ENCODE measurements around the gene SART1. TPM values are rescaled to one million over a fixed set of nuclear protein-coding genes. Genes with fewer than 3 reads are reported as not detected.
A peak's percentile ranks its signal among the peaks of the same experiment; 100 is the strongest.

The SART1 gene
- polyA plus RNA-seq, 3 donors from 2014 or later, result 7.5 to 53.0 (median 16.1) TPM

DNA sequence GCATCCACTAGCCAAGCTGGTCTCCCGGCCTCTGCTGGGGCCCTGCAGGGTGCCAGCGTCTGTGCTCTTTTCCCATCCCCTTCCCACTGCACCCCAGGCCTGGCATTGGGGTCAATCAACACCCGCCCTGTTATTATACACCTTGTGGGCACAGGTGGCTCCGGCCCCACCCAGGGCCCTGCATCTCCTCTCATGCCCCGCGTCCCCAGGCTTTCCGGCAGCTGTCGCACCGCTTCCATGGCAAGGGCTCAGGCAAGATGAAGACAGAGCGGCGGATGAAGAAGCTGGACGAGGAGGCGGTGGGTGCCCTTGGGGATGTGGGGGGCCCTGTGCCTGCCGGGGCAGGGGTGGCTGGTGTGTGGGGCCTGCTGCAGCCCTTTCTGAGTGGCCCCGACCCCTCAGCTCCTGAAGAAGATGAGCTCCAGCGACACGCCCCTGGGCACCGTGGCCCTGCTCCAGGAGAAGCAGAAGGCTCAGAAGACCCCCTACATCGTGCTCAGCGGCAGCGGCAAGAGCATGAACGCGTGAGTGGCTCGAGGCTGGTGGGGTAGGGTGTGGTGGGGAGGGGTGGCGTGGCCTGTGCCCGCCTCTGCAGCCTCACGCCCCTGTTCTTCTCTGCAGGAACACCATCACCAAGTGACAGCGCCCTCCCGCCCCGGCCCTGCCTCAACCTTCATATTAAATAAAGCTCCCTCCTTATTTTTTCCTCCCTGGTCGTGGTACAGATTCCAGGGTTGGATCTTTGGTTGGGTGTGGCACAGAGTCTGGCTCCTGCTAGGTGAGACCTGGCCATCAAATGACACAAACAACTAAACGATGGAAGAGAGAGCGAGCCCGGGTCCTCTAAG lies 17.1 kb downstream of the SART1 start:
- Mint-ChIP-seq H3K4me1 (peaks cover 18 to 24% of the 10 kb centered on the region in 2 donors), H3K27ac (no peak overlapping the region), H3K9me3 (no peaks in the 10 kb centered on the region), H3K27me3 (ENCODE audit: low read depth in 3 of 3) (peaks cover 2 to 7% (median 5%) of the 10 kb centered on the region in 3 donors), H3K4me3 (no peak overlapping the region), H3K36me3 (peaks cover 5 to 15% (median 9%) of the 10 kb centered on the region in 3 donors)
- DNase-seq, result no peak

DNA sequence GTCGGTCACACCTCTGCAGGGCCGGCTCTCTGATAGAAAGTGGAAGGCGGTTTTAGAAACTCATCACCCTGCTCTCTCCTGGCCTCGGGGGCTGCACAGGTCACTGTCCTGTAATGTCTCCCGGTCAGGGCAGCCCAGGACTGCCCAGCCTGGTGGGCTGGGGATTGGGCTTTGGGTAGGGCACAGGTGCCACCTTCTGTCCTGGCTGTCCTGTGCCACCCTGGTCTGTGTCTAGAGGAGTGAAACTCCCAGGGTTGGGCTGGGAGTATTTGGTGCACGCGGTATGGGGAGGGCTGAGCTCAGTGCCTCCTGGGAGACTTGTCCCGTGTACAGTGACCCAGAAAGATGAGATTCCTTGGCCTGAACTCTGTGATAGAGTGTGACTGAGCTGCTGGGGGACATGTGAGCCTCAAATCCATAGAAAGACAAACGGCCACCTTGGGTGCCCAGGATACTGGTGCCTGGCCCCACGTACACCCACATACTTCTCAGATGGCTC lies 17.8 kb downstream of the SART1 start:
- Mint-ChIP-seq H3K4me3 (no peak overlapping the region), H3K4me1 (peaks cover 17 to 23% of the 10 kb centered on the region in 2 donors), H3K36me3 (peaks cover 5 to 13% (median 6%) of the 10 kb centered on the region in 3 donors), H3K27ac (peak overlapping the region in 2 of 6 donors; percentile 20 to 39), H3K27me3 (ENCODE audit: low read depth in 3 of 3) (peaks cover 2 to 7% (median 5%) of the 10 kb centered on the region in 3 donors), H3K9me3 (no peaks in the 10 kb centered on the region)
- DNase-seq, result no peak

DNA sequence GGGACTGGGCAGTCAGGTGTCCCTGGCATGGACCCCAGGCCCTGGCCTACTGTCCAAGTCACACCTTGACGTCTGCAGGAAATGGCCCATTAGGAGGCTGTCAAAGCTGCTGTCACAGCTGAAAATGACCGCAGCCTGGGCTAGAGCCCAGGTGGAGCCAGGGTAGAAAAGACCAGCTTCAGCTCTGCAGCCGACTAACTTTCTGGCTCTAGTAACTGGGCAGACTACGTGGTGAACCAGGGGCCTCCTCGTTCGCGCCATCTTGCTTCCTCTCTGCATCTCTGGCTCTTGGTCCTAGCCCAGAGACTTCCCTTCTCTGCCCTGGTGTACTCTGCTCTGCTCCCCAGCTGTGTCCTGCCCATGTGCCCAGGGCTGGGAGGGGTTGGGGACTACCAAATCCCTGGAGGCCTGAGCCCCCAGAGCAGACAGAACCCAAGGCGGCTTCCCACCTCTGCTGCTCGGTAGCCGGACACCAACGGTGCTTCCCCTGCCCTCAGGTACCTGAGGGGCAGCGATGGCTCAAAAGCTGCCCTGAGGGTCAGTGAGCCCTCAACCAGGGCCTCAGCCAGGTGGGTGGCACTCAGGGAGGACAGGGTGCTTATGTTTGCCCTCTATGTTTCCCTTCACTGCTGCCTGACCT lies 19.7 kb downstream of the SART1 start:
- no peak for DNase-seq
- peaks cover 0 to 6% (median 5%) of the 10 kb centered on the region in 3 donors for H3K27me3 Mint-ChIP-seq (ENCODE audit: low read depth in 3 of 3)
- H3K4me1 Mint-ChIP-seq, result peaks cover 8 to 11% of the 10 kb centered on the region in 2 donors
- H3K9me3 Mint-ChIP-seq, result no peaks in the 10 kb centered on the region
- peaks cover 0 to 6% (median 0%) of the 10 kb centered on the region in 3 donors for H3K36me3 Mint-ChIP-seq
- H3K27ac Mint-ChIP-seq, result no peak overlapping the region
- H3K4me3 Mint-ChIP-seq, result no peak overlapping the region

DNA sequence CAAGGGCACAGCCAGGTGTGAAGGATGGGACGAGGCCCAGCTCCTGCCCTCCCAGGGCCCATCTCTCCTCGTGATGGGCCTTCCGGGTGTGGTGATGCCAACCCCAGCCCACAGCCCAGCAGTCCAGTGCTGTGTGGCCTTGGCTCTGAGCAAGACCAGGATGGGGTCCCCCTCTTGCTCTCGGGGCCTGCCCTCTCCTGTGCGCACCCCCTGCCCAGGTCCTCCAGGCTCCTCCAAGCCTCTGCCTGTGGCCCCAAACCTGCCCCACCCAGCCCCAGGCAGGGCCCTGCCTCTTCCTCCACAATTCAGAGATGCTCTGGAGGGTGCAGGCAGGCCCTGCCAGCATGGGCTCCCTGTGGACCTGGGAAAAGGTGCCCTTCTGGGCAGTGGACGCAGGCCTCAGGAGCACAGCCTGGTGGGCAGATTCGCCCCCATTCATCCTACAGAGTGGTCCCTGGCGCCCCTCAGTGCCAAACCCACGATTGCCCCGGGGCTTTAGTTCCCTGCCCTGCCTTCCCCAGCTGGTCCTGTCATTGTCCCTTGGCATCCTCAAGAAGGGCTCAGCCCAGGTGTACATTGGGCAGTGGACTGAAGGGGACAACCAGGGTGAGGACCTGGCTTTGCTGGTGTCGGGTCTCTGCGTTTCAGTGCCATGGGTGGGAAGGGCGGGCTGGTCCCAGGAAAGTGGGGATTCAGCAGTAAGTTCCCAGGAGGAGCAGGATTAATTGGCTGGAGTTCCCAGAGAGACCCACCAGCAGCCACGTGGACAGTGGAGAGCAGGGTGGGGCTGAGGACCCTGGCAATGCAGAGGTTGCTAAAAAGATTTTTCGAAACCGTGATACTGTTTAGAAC lies 20.7 kb downstream of the SART1 start:
- Mint-ChIP-seq H3K9me3 (no peaks in the 10 kb centered on the region), H3K36me3 (peaks cover 0 to 6% (median 0%) of the 10 kb centered on the region in 3 donors), H3K27ac (no peak overlapping the region), H3K4me1 (peaks cover 0 to 2% of the 10 kb centered on the region in 2 donors), H3K27me3 (ENCODE audit: low read depth in 3 of 3) (peaks cover 0 to 6% (median 4%) of the 10 kb centered on the region in 3 donors), H3K4me3 (no peak overlapping the region)
- no peak for DNase-seq

DNA sequence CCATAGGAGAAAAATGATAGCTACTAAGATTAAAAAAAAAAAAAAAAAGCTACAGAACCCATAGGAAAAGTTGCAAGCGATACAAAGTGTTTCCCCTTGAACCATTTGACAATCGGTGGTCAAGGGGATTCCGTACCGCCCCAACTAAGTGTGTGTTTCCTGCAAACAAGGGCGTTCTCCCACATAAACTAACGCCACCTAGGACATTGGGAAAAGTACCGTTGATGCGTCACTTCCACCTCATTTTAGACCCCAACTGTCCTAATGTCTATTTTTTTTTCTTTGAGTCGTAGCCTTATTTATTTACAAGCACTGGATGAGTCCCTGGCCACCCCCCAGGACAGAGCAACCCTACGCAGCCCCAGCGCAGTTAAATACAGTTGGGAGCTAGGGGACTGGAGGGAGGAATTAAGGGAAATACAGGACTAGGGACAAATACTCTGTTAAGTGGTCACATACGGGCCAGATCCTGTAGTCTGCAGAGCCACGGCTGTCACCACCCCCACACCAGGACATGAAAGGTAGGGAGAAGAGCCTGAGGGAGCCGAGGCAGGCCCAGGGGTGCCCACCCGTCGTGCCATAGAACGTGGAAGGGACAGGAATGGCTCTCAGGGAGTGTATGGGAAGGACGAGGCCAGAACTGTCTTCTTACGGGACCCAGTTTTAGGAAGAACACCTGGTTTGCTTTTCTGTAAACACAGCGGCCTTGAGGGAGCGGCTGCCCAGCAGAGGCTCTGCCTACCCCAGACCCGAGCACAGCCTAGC lies 21.5 kb downstream of the SART1 start:
- H3K4me1 Mint-ChIP-seq, result no peaks in the 10 kb centered on the region

DNA sequence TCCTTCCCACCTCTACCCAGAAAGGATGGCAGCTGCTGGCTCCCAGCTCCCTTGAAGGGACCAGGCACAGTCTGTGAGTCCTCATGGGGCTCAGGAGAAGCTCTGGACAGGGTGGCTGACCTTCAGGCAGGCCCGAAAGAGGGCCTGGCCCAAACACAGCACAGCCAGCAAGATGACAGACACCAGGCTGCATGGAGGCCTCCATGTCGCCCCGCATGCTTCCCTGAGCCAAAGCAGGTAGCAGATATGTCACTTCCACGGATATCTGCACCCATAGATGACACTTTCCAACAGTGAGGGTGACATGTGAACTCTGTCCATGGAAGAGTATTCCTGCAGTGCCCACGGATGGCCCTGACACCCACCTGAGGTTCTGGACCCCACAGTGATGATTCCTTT lies 22.1 kb downstream of the SART1 start:
- Mint-ChIP-seq H3K27me3 (ENCODE audit: low read depth in 3 of 3) (peaks cover 0 to 6% (median 2%) of the 10 kb centered on the region in 3 donors), H3K27ac (no peak overlapping the region), H3K4me1 (no peaks in the 10 kb centered on the region), H3K9me3 (no peaks in the 10 kb centered on the region), H3K36me3 (peaks cover 0 to 6% (median 0%) of the 10 kb centered on the region in 3 donors), H3K4me3 (no peak overlapping the region)
- DNase-seq, result no peak

More for the DNA sequence above, 21.5 kb downstream of the SART1 start:
- H3K4me3 Mint-ChIP-seq, result no peak overlapping the region
- no peak for DNase-seq
- peaks cover 0 to 6% (median 0%) of the 10 kb centered on the region in 3 donors for H3K36me3 Mint-ChIP-seq
- no peak overlapping the region for H3K27ac Mint-ChIP-seq
- no peaks in the 10 kb centered on the region for H3K9me3 Mint-ChIP-seq
- peaks cover 0 to 6% (median 4%) of the 10 kb centered on the region in 3 donors for H3K27me3 Mint-ChIP-seq (ENCODE audit: low read depth in 3 of 3)

DNA sequence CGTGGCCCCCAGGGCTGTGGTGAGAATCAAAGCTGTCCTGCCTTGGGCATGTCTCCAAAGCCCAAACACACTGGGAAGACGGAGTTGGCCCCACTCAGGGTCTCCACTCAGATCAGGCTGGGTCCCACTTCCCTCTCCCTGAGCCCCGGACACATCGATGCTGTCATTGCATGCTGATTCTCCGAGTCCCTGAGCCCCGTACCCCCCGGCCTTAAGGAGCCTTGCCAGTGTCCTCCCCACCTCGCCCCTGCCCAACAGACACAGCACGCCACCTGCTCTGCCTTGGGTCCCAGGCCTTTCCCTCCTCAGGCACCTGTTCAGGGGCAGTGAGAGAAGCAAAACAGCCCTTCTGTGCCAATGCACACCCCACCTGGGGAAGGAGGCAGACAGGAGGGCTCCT lies 25.8 kb downstream of the SART1 start:
- H3K27ac Mint-ChIP-seq, result no peak overlapping the region
- DNase-seq, result no peak
- no peaks in the 10 kb centered on the region for H3K27me3 Mint-ChIP-seq (ENCODE audit: low read depth in 3 of 3)
- H3K4me3 Mint-ChIP-seq, result no peak overlapping the region
- peaks cover 0 to 5% (median 0%) of the 10 kb centered on the region in 3 donors for H3K36me3 Mint-ChIP-seq
- peaks cover 5 to 8% of the 10 kb centered on the region in 2 donors for H3K4me1 Mint-ChIP-seq
- no peaks in the 10 kb centered on the region for H3K9me3 Mint-ChIP-seq

DNA sequence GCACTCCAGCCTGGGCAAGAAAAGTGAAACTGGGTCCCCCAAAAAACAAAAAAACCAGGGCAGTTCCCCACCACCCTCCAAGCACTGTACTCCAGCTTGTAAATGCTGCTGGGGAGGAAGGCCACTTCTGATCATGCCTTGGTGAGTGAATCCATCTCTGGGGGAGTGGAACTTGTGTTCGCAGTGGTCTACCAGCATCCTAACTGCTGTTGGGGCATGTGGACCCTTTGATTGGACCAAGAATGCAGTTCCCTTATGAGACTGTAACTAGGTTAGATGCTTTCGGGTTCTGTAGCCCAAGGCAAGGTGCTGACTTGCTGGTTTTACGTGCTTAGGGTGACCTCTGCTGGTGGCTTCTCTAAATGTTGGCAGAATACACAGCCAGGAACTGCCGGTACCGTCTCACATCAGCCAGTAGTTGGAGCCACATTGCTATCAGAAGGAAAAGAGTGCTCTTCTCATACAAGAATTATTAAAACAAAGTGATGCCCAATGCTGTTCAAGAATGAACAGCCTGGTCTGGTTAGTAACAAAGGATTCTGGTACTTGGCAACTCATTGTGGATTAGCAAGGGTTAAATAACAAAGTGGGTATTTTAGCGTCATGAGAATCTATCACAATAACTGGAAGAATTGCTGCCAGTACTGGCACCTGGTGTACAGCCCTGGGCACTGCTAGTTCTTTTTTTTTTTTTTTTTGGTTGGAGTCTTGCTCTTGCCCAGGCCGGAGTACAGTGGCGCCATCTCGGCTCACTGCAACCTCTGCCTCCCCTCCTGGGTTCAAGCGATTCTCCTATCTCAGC lies 27.5 kb downstream of the SART1 start:
- no peaks in the 10 kb centered on the region for H3K27me3 Mint-ChIP-seq (ENCODE audit: low read depth in 3 of 3)
- H3K36me3 Mint-ChIP-seq, result peaks cover 0 to 9% (median 0%) of the 10 kb centered on the region in 3 donors
- peak; percentile 89 to 92 (median 91) for DNase-seq
- no peaks in the 10 kb centered on the region for H3K9me3 Mint-ChIP-seq
- peak overlapping the region; percentile 68 to 93 (median 86) for H3K27ac Mint-ChIP-seq
- no peak overlapping the region for H3K4me3 Mint-ChIP-seq
- H3K4me1 Mint-ChIP-seq, result peaks cover 5 to 8% of the 10 kb centered on the region in 2 donors

DNA sequence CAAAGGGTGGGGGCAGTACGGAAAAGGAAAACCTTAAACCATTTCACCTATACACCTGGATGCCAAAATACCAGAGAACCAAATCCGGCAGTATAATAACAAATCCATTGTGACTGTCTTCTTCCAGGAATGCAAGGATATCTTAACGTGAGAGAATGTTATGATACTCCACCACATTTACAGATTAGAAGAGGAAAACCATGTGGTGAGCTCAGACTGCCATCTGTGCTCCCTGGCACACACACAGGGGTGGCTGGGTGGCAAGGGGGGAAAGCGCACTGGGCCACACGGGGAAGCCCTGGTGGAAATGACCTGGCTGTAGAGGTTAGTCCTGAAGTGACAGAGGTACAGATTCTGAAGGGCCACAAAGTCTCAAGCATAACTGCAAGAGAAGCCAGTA lies 30.5 kb downstream of the SART1 start:
- no peak overlapping the region for H3K4me3 Mint-ChIP-seq

DNA sequence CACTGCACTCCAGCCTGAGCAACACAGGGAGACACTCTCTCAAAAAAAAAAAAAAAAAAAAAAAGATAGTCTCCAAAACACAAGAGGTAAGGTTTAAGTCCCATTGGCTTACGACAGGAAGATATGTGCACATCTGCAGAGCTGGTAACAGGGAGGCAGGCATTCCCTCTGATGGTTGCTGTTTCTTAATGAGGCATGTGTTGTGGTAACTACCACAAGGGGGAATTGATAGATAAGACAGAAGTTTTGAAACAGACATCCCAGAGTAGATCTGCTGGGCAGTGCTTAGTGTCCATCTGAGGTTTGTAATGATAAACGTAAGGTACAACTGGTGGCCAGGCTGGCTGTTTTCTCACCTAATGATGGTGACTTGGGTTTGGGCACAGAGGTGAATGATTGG lies 35.8 kb downstream of the SART1 start:
- Mint-ChIP-seq H3K27me3 (ENCODE audit: low read depth in 3 of 3) (peaks cover 4 to 7% (median 6%) of the 10 kb centered on the region in 3 donors), H3K36me3 (peaks cover 11 to 34% (median 29%) of the 10 kb centered on the region in 3 donors), H3K4me1 (peaks cover 29 to 41% of the 10 kb centered on the region in 2 donors), H3K27ac (peak overlapping the region in 2 of 6 donors; percentile 54 to 61), H3K4me3 (peak overlapping the region in 1 of 5 donors; percentile 8), H3K9me3 (no peaks in the 10 kb centered on the region)
- DNase-seq, result no peak

More for the DNA sequence above, 30.5 kb downstream of the SART1 start:
- Mint-ChIP-seq H3K36me3 (peaks cover 8 to 13% (median 9%) of the 10 kb centered on the region in 3 donors), H3K9me3 (no peaks in the 10 kb centered on the region), H3K27ac (no peak overlapping the region), H3K27me3 (ENCODE audit: low read depth in 3 of 3) (no peaks in the 10 kb centered on the region), H3K4me1 (peaks cover 5 to 8% of the 10 kb centered on the region in 2 donors)
- DNase-seq, result no peak

DNA sequence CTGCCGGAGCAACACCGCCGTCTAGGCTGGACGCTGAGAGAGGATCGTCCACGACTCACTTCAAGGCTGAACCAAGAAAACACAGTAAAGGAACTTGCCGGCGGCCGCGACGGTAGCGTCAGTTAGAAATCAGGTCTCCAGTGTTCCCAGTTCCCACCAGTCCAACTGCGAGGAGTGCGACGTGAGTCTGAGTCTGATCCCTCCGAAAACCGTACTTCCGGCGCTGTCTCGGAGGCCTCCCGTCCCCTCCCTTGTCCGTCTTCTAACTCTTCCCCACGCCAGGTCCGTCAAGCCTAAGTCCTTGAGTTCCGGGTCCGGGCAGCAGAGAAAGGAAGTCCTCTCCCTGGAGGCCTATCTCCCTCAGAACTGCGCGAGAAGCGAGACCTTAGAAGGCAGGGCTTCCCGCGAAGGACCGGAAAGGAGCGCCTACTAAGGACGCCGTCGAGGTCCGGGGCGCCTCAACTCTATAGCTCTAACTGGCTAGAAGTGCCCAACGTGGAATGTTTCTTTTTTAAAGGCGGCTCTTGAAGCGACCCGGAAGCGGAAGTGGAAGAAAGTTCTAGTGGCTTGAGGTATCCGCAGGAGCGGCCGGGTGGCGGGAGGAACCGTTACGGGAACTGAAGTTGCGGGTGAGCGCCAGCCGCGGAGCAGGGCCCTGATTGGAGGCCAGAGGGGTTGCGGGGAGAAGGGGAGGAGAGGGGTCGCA lies 40.6 kb downstream of the SART1 start, which contains the start of the genes BANF1 and EIF1AD:
TSS of gene BANF1 (plus strand) at position 562 of the 706 bp plus-strand sequence. CDS start 748 bp downstream, outside the sequence.
TSS of gene EIF1AD (minus strand) at position 216 of the 706 bp plus-strand sequence. CDS start 1,768 bp downstream, outside the sequence.
- peaks cover 45 to 55% of the 10 kb centered on the region in 2 donors for H3K4me1 Mint-ChIP-seq
- peaks cover 7 to 30% (median 20%) of the 10 kb centered on the region in 3 donors for H3K36me3 Mint-ChIP-seq

More for the DNA sequence above, 40.6 kb downstream of the SART1 start, which contains the start of the genes BANF1 and EIF1AD:
- peaks cover 8 to 13% (median 9%) of the 10 kb centered on the region in 3 donors for H3K27me3 Mint-ChIP-seq (ENCODE audit: low read depth in 3 of 3)
- H3K27ac Mint-ChIP-seq, result peak within 1 kb of the TSS; percentile 96 to 99 (median 98)
- DNase-seq, result peak; percentile 95
- no peaks in the 10 kb centered on the region for H3K9me3 Mint-ChIP-seq
- H3K4me3 Mint-ChIP-seq, result peak within 1 kb of the TSS; percentile 92 to 100 (median 99)
